NCI-H345 (cell line): Measurements from ENCODE around the gene TNFSF9.
"Not testable (repeated sequence)": the region's sequence is repeated elsewhere in the genome, so short reads cannot be mapped to it uniquely, and the experiment has no call there.

Experiments used
- DNase-seq: peaks from one replicate; lab custom pipeline; 2025; lab: John Stamatoyannopoulos, UW

TNFSF9 gene

GRCh38 chr19:6508028-6508771, 22.6 kb upstream of the TNFSF9 start:
- DNase-seq, result not testable (repeated sequence)

DNA sequence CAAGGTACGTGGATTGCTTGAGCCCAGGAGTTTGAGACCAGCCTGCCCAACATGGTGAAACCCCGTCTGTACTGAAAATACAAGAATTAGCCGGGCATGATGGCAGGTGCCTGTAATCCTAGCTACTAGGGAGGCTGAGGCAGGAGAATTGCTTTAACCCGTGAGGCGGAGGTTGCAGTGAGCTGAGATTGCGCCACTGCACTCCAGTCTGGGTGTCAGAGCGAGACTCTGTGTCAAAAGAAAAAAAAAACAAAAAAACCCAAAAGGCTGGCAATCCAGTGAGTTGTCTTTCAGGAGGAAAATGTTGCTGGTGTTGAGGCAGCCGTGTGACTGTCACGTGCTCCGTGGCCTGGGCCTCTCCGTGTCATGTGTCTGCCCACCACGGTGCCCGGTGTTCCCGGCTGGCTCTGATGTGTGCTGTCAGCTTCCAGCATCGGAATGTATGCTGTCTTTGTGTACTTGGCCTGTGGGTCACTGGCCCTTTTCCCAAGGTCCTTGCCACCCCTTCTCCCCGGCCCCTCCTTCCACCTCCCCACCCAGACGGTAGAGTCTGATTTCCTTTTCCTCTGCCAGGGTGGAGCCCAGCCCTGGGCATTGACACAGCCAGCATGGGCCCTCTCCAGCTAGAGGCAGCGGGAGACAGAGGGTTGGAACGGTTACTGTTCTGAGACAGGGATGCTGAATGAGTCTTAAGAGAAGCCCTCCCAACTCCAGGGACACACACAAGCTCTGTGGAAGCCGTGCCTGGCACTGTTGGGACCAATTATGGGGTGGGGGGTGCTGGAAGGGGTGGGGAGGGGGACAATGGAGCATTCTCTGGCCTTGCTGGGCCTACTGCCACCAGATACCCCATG, 21.5 kb upstream of the TNFSF9 start:
- no peak for DNase-seq

DNA sequence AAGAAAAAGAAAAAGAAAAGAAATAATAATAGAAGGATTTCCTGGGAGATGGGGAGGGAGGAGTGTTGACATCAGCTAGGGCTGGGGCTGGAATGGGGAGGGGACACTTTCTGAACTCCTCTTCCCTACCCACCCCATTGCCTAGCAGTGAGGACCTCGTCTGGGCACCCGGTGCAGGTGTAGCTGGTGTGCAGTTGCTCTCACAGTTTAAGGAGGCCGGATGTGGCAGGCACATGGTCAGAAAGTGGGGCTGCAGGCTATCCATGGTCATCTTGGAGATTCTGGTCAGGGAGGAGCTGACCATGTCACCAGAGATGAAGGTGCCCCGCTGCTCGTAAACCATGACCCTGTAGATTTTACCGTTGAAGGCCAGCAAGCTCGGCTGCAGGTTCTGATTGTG, 20.2 kb upstream of the TNFSF9 start:
- no peak for DNase-seq

GRCh38 chr19:6514089-6514488, 16.7 kb upstream of the TNFSF9 start:
- DNase-seq, result no peak

GRCh38 chr19:6514926-6515544, 15.8 kb upstream of the TNFSF9 start:
- no peak for DNase-seq

DNA sequence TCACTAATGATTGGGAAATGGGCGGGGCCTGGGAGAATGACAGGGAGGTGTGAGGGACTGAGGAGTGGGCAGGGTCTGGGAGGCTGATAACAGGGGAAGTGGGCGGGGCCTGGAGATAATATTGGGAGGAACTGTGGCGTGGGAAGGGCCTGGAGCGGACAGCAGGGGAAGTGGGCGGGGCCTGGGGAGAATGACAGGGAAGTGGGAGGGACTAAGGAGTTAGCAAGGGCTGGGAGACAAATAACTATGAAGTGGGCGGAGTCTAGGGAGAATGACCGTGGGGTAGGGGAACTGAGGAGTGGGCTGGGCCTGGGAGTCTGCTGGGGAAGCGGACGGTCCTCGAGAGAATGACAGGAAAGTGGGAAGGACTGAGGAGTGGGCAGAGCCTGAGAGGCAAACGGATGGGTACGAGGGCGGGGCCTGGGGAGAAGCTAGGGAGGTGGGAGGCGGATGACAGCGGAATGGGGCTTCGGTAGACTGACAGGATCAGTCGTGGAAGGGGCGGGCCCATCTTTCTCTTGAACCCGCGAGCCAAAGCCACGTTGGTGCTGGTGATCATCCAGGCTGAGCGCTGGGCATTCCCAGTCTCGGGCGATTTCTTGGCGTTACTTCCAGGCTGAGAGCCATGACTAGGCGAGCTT, 14.7 kb upstream of the TNFSF9 start:
- peak; percentile 84 for DNase-seq

DNA sequence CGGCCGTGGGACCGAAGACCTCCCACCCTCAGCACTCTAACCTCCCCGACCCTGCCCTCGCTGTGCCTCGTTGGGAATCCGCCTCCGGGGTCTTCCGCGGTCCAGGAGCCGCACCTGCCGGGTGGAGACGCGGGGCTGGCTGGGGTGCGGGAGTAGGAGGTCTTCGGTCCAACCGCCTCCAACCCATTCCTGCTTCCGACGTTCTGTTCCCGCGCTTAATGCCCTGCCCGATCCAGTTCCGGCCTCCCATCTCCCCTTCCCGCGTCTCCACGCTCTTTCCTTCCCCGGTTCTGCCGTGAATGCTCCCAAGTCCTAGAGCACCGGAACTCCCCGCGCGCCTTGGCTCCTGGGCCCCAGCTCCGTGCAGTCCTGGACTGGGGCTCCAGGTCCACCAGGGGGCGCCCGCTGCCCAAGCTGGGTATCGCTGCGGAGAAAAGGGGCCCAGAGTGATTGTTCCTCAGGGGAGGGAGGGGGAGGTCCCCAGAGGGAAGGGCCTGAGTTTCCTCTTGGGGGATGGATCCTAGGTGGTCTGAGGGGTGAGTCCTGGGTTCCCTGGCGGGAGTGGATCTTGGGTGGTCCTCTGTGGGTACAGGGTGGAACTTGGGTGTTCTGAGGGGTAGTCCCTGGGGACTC, 14.1 kb upstream of the TNFSF9 start:
- DNase-seq, result peak; percentile 91

- no peak for DNase-seq
Measured at GRCh38 chr19:6518145-6518911, 12.5 kb upstream of the TNFSF9 start.

DNA sequence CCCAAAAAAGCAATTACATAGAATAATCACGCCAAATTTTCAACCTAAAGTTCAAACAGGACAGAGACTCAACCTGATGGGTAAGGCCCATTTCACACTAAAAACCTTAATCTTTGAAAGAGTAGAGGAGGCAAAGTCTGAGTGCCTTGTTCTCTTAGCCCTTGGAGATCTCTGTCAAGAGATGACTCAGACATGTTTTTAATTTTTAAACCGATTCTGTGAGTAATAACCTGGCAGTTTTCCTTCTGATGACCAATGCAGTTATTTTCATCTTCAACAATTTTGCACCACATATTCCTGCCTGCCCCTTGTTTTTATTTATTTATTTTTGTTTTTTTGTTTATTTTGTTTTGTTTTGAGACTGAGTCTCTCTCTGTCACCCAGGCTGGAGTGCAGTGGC, 11.5 kb upstream of the TNFSF9 start:
- no peak for DNase-seq

DNA sequence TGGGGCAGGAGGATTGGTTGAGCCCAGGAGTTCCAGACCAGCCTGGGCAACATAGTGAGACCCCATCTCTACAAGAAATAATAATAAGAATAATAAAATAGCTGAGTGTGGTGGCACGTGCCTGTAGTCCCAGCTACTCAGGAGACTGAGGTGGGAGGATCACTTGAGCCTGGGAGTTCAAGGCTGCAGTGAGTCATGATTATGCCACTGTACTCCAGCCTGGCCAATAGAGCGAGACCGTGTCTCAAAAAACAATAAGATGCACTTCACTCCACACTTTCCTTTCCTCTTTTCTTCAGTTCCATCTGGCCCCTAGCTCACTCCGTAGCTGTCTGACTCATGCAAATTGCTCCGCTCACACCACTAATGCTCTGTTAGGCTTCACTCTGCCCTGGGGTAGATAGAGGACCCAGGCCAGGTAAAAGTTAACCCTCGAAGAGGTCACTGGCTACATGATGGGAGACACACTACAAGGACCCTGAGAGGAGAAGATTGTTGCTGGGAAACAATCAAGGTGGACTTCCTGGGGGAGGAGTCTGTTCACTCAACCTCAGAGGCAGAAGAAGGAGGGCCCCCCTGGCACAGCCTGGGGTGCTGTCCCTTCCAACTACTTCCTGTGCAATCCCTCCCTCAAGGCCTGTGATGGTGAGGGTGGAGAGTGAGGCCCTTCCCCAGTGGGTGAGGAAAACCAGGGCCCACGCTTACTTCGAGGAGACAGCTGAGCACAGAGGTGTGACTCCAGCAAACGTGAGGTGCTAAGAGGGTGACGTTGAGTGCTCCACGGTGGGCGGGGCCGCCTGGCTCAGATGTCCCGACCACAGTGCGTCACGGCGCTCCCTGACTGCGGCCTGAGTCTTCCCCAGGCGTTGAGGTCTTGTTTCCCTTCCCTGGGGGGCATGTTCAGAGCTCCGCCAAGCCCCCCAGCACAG, 8.8 kb upstream of the TNFSF9 start:
- DNase-seq, result no peak

- no peak for DNase-seq
Measured at GRCh38 chr19:6522712-6523111, 8.1 kb upstream of the TNFSF9 start.

DNA sequence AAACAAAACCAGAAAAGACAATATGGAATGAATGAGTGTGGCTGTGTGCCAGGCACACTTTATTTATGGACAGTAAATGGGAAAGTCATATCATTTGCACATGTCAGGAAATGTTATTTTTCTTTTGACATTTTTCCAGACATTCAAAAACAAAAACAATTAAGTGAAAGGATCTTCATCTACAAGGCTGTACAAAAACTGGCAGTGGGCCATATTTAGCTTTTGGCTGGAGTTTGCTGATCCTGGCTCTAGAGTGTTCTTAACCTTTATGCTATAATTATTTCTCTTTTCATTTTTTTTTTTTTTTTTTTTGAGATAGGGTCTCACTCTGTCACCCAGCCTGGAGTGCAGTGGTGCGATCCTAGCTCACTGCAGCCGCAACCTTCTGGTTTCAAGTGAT, 6.5 kb upstream of the TNFSF9 start:
- no peak for DNase-seq

GRCh38 chr19:6527893-6528543, 2.8 kb upstream of the TNFSF9 start:
- no peak for DNase-seq

DNA sequence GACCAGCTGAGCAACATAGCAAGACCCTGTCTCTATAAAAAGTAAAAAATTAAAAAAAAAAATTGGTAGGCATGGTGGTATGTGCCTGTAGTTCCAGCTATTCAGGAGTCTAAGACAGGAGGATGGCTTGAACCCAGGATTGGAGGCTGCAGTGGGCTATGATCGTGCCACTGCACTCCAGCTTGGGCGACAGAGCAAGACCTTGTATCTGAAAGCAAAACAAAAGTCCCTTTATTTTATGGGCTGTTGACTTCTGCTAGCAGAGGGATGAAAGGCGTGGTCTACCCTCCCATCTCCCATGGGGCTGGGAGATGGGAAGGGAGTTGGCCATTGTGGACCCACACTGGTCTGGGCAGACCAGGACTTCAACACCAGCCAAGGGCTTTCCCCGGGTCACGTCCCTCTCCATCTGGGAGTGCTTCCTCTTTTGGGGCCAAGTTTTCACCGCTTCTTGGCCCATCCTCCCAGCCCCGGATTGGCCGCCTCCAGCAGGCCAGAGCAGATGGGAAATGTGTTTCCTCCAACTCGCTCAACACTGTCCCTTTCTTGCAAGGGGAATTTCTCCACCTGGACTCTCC, 2.2 kb upstream of the TNFSF9 start:
- no peak for DNase-seq

GRCh38 chr19:6529351-6529750, 1.5 kb upstream of the TNFSF9 start:
- DNase-seq, result no peak

GRCh38 chr19:6529937-6530385, 865 bp upstream of the TNFSF9 start:
- no peak for DNase-seq

DNA sequence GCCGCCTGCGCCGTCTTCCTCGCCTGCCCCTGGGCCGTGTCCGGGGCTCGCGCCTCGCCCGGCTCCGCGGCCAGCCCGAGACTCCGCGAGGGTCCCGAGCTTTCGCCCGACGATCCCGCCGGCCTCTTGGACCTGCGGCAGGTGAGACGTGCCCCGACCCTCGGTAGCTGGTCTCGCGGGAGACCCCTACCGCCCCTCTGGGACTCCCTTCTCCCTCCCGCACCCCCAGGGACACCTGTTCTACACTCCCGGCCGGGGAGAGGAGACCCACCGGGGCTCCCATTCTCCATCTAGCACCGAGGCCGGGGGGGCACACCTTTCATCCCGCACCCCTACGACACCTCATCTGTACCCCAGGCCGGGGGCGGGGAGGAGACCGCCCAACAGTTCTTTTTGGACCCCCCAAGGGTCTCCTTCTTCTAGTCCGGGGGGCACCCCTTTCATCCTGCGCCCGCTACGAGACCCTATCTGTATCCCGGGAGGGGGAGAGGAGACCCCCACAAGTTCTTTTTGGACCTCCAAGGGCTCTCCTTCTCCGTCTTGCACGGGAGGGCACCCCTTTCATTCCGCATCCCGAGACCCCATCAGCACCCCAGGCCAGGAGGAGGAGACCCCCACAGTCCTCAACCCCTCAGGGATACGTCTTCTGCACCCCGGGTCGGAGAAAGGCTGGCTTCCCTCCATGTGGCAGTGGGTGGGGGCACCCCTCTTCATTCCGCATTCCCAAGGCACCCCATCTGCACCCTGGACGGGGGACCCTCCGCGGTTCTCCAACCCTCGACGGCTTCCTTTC, 533 bp downstream of the TNFSF9 start:
- DNase-seq, result no peak

- no peak for DNase-seq
Measured at GRCh38 chr19:6531956-6532243, 1.1 kb downstream of the TNFSF9 start.
